ENCODE results near the gene HMGB2. TPM values are rescaled to one million over a fixed set of nuclear protein-coding genes. Genes with fewer than 3 reads are reported as not detected.

The HMGB2 gene
- total RNA-seq, 1 donor from 2014 or later, result 66.9 TPM

- Mint-ChIP-seq H3K4me3 (ENCODE audit: unreplicated experiment) (no peak overlapping the region), H3K36me3 (ENCODE audit: unreplicated experiment) (no peaks in the 10 kb centered on the region), H3K4me1 (ENCODE audit: low read depth, unreplicated experiment) (peaks cover 4% of the 10 kb centered on the region), H3K27ac (ENCODE audit: unreplicated experiment) (no peak overlapping the region), H3K27me3 (ENCODE audit: unreplicated experiment) (peaks cover 3% of the 10 kb centered on the region), H3K9me3 (ENCODE audit: unreplicated experiment) (peaks cover 10% of the 10 kb centered on the region)
- DNase-seq, result no peak
- no peak for TF ChIP-seq CTCF (IDR thresholded peaks at IDR 0.05; ENCODE audit: partially characterized antibody, unreplicated experiment)
These were observed 3.3 kb upstream of the HMGB2 start for GRCh38 chr4:173337463-173337862.

- peaks cover 7% of the 10 kb centered on the region for H3K4me1 Mint-ChIP-seq (ENCODE audit: low read depth, unreplicated experiment)
These were observed 964 bp upstream of the HMGB2 start for GRCh38 chr4:173334891-173335752.

DNA sequence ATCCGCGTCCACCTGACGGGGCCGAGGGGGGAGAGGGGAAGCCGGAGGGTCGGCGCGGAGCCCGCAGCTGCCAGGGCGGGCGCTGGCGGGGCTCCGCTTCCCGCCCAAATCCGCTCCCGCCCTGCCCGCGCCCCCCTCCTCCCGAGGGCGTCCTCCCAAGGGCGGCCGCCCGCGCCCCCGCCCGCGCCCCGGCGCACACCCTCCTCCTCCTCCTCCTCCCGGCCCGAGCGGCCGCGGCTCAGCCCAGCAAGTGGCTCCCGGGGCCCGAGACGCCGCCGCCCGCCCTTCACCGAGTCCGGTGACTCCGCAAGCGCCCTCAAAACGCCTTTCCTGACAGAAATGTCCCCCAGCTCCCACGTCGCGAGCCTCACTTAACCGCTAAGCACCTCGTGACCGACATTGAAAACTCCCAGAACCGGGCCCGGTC is 487 bp downstream of the HMGB2 start:
- peak overlapping the region; percentile 91 for H3K27ac Mint-ChIP-seq (ENCODE audit: unreplicated experiment)
- peak; percentile 53 for DNase-seq

More at GRCh38 chr4:173334891-173335752, 964 bp upstream of the HMGB2 start:
- Mint-ChIP-seq H3K27ac (ENCODE audit: unreplicated experiment) (peak overlapping the region; percentile 91), H3K36me3 (ENCODE audit: unreplicated experiment) (no peaks in the 10 kb centered on the region), H3K27me3 (ENCODE audit: unreplicated experiment) (peaks cover 3% of the 10 kb centered on the region), H3K9me3 (ENCODE audit: unreplicated experiment) (peaks cover 12% of the 10 kb centered on the region), H3K4me3 (ENCODE audit: unreplicated experiment) (peak overlapping the region; percentile 99)
- peak; percentile 71 for DNase-seq
- TF ChIP-seq CTCF (IDR thresholded peaks at IDR 0.05; ENCODE audit: partially characterized antibody, unreplicated experiment), result no peak

GRCh38 chr4:173332963-173333657 is 1.0 kb downstream of the HMGB2 start:
- H3K4me3 Mint-ChIP-seq (ENCODE audit: unreplicated experiment), result peak overlapping the region; percentile 95
- H3K27me3 Mint-ChIP-seq (ENCODE audit: unreplicated experiment), result peaks cover 3% of the 10 kb centered on the region
- peaks cover 12% of the 10 kb centered on the region for H3K9me3 Mint-ChIP-seq (ENCODE audit: unreplicated experiment)
- TF ChIP-seq CTCF (IDR thresholded peaks at IDR 0.05; ENCODE audit: partially characterized antibody, unreplicated experiment), result no peak
- peaks cover 7% of the 10 kb centered on the region for H3K4me1 Mint-ChIP-seq (ENCODE audit: low read depth, unreplicated experiment)
- peak overlapping the region; percentile 20 for H3K27ac Mint-ChIP-seq (ENCODE audit: unreplicated experiment)
- no peak for DNase-seq
- no peaks in the 10 kb centered on the region for H3K36me3 Mint-ChIP-seq (ENCODE audit: unreplicated experiment)

More for the DNA sequence above, 487 bp downstream of the HMGB2 start:
- H3K4me3 Mint-ChIP-seq (ENCODE audit: unreplicated experiment), result peak overlapping the region; percentile 99
- H3K4me1 Mint-ChIP-seq (ENCODE audit: low read depth, unreplicated experiment), result peaks cover 7% of the 10 kb centered on the region
- H3K27me3 Mint-ChIP-seq (ENCODE audit: unreplicated experiment), result peaks cover 3% of the 10 kb centered on the region
- TF ChIP-seq CTCF (IDR thresholded peaks at IDR 0.05; ENCODE audit: partially characterized antibody, unreplicated experiment), result no peak
- no peaks in the 10 kb centered on the region for H3K36me3 Mint-ChIP-seq (ENCODE audit: unreplicated experiment)
- H3K9me3 Mint-ChIP-seq (ENCODE audit: unreplicated experiment), result peaks cover 12% of the 10 kb centered on the region

Data from glutamatergic neuron (in vitro differentiated cells).